NCI-H345 treated with DMSO at 0.1 percent for 48 hours (cell line): ENCODE results near the gene RNF148.
A peak's percentile ranks its signal among the peaks of the same experiment; 100 is the strongest.
"Not testable (repeated sequence)": the region's sequence is repeated elsewhere in the genome, so short reads cannot be mapped to it uniquely, and the experiment has no call there.

Experiments
- DNase-seq: peaks from one replicate; lab custom pipeline; 2025; ENCODE audit not compliant: unreplicated experiment; lab: John Stamatoyannopoulos, UW

Gene RNF148

DNA sequence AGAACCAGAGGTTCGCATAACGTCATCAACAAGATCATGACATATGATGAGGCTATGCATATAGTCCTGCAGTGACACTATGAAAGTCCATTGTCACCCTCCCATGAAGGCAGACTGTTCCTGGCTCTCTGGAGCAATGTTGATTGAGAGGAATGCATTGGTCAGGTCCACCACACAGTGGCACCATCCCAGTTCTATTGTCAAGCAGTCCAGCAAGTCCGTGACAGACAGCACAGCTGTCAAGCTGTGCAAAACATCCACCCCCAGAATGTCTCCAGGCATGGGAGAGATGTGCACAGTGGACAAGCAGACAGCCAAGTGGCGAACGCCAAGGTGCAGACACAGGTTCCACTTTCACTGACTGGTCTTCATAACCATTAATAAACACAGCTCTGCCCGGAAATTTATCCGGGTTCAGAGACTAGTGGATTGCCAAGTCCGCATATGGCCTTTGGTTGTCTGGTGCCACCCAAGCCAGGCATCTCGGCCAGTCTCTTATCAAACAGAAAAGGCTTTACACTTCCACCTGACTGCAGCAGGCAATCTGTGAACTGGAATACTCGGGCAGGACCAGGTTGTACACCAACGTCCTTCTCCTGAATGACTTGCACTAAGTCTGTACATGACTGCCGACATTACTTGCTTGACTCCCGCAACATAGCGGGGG, 11.0 kb downstream of the RNF148 start:
- no peak for DNase-seq

GRCh38 chr7:122689346-122690109, 13.2 kb downstream of the RNF148 start:
- DNase-seq, result no peak

GRCh38 chr7:122688400-122688998, 14.2 kb downstream of the RNF148 start:
- DNase-seq, result no peak

DNA sequence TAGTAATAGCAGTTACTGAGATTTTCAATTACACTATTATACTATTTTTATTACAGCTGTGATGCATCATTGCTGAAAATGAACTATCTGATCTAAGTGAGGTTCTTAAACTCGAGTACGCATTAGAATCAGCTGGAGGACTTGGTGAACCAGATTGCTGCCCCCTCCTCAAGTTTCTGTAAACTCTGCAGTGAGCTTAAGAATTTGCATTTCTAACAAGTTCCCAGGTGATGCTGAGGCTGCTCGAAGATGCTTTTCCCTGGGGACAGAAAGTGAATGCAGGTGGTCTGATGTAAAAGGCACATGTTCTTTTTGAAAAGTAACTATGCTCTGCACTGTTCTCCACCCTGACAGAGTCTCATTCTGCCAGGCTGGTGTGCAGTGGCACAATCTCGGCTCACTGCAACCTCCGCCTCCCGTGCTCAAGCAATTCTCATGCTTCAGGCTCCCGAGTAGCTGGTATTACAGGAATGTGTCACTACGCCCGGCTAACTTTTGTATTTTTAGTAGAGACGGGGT, 16.3 kb downstream of the RNF148 start:
- DNase-seq, result no peak

DNA sequence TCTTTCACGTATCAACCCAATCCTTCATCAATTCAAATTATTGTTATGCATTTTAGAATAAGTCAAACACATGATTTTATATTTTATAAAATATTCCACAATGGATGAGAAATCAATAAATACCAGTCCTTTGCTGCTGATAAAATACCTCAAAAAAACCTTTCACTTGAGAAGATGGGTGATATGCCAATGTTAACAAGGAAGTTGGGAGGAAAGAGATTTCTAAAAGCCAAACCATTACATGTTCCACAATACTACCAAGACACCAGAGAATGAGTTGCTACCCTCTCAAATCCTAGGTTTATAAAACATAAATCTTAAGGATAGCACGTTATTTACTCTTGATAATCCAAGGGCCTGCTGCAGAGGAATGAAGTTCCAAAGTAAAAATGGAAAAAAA, 18.2 kb downstream of the RNF148 start:
- DNase-seq, result no peak

- no peak for DNase-seq
Measured at GRCh38 chr7:122682815-122683550, 19.7 kb downstream of the RNF148 start.

DNA sequence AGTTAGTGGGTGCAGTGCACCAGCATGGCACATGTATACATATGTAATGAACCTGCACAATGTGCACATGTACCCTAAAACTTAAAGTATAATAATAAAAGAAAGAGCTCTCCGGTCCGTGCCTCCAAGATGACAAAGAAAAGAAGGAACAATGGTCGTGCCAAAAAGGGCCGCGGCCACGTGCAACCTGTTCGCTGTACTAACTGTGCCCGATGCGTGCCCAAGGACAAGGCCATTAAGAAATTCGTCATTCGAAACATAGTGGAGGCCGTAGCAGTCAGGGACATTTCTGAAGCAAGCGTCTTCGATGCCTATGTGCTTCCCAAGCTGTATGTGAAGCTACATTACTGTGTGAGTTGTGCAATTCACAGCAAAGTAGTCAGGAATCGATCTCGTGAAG, 21.5 kb downstream of the RNF148 start:
- DNase-seq, result not testable (repeated sequence)

DNA sequence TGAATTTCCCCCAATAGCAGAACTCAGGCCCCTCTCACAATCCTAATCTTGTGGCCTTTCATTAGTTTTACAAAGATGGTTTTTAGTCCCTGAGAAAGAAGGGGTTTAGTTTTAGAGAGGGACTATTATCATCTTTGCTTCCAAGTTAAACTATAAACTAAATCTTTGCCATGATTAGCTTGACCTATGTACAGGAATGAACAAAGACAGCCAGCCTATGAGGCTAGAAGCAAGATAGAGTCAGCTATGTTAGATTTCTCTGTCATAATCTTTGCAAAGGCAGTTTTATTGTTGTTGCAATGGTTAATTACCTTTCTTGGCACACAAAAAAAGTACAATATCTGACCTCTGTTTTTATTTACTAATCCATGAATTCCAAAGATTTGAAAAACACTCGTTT, 22.9 kb downstream of the RNF148 start:
- DNase-seq, result no peak

DNA sequence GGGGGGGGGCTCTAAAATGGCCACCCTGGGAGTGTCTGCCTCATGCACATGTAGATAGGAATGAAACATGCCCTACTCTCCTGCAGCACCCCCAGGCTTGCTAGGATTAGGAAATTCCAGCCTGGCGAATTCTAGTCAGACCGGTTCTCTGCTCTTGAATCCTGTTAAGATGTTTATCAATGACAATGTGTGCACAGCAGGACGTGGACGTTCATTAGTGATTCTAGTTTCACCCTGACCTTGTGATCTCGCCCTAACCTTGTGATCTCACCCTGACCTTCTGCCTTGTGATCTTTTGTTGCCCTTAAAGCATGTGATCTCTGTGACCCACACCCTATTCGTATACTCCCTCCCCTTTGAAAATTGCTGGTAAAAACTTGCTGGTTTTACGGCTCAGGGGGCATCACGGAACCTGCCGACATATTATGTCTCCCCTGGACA, 23.4 kb downstream of the RNF148 start:
- peak; percentile 25 for DNase-seq

GRCh38 chr7:122677149-122677548, 25.6 kb downstream of the RNF148 start:
- no peak for DNase-seq

- peak; percentile 45 for DNase-seq
Measured at GRCh38 chr7:122676466-122676865, 26.3 kb downstream of the RNF148 start.

DNA sequence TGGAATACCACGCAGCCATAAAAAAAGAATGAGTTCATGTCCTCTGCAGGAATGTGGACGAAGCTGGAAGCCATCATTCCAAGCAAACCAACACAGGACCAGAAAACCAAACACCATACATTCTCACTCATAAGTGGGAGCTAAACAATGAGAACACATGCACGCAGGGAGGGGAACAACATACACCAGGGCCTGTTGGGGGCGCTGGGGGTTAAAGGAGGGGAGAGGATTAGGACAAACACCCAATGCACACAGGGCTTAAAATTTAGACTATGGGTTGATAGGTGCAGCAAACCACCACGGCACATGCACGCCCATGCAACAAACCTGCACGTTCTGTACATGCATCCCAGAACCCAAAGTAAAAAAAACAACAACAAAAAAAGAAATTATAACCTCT, 27.1 kb downstream of the RNF148 start:
- no peak for DNase-seq

DNA sequence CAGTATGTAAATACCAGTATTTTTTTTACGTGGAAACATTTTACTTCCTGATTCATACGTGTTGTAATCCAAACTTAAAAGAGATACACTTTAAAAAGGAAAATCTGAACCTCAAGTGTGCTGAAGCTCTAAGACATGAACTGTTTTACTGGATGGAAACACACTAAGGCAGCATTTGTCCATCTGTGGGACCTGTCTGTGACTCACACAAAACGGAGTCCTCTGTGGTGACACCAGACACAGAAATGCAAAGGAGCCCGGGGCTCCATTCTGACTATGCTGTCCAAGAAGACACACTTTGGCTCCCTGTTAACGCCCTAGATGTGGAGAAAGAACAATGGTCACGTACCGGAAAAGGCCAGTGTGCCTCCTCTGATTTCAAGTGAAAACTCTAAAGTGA, 27.7 kb downstream of the RNF148 start:
- no peak for DNase-seq

DNA sequence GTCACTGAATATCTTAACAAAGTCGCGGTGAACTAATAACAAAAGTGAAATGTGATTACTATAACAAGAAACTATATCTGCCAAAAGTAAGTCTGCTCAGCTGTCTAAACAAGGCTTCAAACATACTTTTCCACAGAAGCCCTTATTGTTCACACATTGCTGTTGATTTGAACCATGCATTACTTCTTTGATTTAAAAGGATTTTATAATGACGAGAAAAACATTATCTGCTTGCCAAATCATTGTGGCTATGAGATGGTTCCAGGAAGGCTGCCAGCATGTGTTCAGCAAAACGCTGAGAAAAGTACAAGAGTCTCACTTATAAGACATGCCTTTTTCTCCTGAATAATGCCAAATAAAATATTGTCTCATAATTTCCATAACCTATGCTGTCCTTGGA, 28.2 kb downstream of the RNF148 start:
- DNase-seq, result no peak

GRCh38 chr7:122673951-122674350, 28.8 kb downstream of the RNF148 start:
- DNase-seq, result no peak

GRCh38 chr7:122672536-122672935, 30.2 kb downstream of the RNF148 start:
- no peak for DNase-seq

- DNase-seq, result no peak
Measured at GRCh38 chr7:122663733-122664132, 39.0 kb downstream of the RNF148 start.

DNA sequence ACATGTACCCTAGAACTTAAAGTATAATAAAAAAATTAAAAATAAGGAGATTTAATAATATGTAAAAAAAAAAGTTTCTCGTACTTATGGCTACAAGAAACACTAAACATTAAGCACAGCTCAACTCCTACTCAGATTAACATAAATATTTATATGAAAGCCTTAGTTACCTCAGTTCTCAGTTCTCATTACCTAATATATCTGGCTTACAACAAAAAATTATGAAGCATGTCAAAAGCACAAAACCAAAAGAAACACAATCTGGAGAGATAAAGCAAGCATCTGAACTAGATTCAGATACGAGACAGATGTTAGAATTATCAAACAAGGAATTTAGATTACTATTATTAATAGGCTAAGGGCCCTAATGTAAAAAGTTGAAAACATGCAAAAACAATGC, 43.9 kb downstream of the RNF148 start:
- no peak for DNase-seq

GRCh38 chr7:122653685-122654084, 49.0 kb downstream of the RNF148 start:
- no peak for DNase-seq

DNA sequence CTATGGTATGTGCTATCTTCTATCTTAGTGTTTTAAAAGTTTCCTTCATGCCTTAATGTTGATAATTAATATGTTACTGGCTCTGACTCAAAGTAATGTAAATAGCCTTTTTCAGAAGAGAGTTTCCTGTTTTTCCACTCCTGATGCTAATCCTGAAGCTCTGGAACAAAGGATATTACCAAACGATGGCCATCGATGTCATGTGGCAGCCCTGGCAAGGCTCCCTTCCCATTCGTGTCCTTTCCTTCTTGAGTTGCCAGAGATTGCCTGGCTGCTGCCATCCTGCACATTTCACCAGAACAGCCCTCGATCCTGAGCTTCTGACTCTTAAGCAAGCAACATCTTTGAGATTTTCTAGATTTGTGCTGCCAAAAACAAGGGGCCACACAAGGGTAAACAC, 49.8 kb downstream of the RNF148 start:
- no peak for DNase-seq
